DOHH2 (cell line): ENCODE measurements around the gene AHI1.
"Not testable (repeated sequence)": the region's sequence is repeated elsewhere in the genome, so short reads cannot be mapped to it uniquely, and the experiment has no call there.

Experiments
- H3F3A ChIP-seq: fragments of 200-600 bp; sonication (generic), shearing (Covaris generic); 2 replicates; pipeline ENCODE4 v1.6.0; 2016; ENCODE audit warnings: antibody characterized with exemption, mild to moderate bottlenecking; ENCODE audit not compliant: control insufficient read depth, insufficient read depth
- H3K27ac ChIP-seq: fragments of 200-600 bp; sonication (generic); 2 replicates; pipeline ENCODE4 v1.5.1; 2014; ENCODE audit warnings: low read depth, mild to moderate bottlenecking, low read length, moderate library complexity
- H3K27me3 ChIP-seq: fragments of 200-600 bp; sonication (generic); 2 replicates; pipeline ENCODE4 v1.6.1; 2014; ENCODE audit warnings: mild to moderate bottlenecking, low read length, mixed read lengths; ENCODE audit not compliant: control insufficient read depth
- H3K36me3 ChIP-seq: fragments of 200-600 bp; sonication (generic); 2 replicates; pipeline ENCODE4 v1.6.1; 2014; ENCODE audit warnings: mild to moderate bottlenecking, low read length, moderate library complexity, mixed read lengths; ENCODE audit not compliant: control insufficient read depth
- H3K4me1 ChIP-seq: fragments of 200-600 bp; sonication (generic); 2 replicates; pipeline ENCODE4 v1.6.1; 2014; ENCODE audit warnings: mild to moderate bottlenecking, low read length, mixed read lengths; ENCODE audit not compliant: control insufficient read depth
- H3K4me2 ChIP-seq: fragments of 200-600 bp; sonication (generic); 2 replicates; pipeline ENCODE4 v1.6.0; 2014; ENCODE audit warnings: mild to moderate bottlenecking, low read length, moderate library complexity
- H3K4me3 ChIP-seq: fragments of 200-600 bp; sonication (generic); 2 replicates; pipeline ENCODE4 v1.5.1; 2014; ENCODE audit warnings: mild to moderate bottlenecking, low read length, mixed read lengths
- H3K79me2 ChIP-seq: fragments of 200-600 bp; sonication (generic); 2 replicates; pipeline ENCODE4 v1.6.1; 2014; ENCODE audit warnings: mild to moderate bottlenecking, low read length, mixed read lengths; ENCODE audit not compliant: control insufficient read depth
- H3K9me2 ChIP-seq: fragments of 200-600 bp; sonication (generic); replicated peaks from 2 replicates; pipeline ENCODE4 v1.6.1; 2014; ENCODE audit warnings: mild to moderate bottlenecking, low read length, mixed read lengths; ENCODE audit not compliant: control insufficient read depth
- H3K9me3 ChIP-seq: fragments of 200-600 bp; sonication (generic); 2 replicates; pipeline ENCODE4 v1.6.1; 2014; ENCODE audit warnings: antibody characterized with exemption, low read length, mixed read lengths; ENCODE audit not compliant: control insufficient read depth, insufficient read depth
- H4K20me1 ChIP-seq: fragments of 200-600 bp; sonication (generic); 2 replicates; pipeline ENCODE4 v1.6.0; 2014; ENCODE audit warnings: low read depth, mild to moderate bottlenecking, antibody characterized with exemption, low read length, moderate library complexity; ENCODE audit not compliant: control insufficient read depth, insufficient read depth
- CTCF ChIP-seq: fragments of 200-600 bp; sonication (generic); IDR thresholded peaks from one replicate; pipeline ENCODE4 v1.5.1; 2014; ENCODE audit warnings: antibody characterized with exemption, mild to moderate bottlenecking, low read depth, low read length; ENCODE audit not compliant: poor library complexity, severe bottlenecking
- EZH2phosphoT487 ChIP-seq: fragments of 200-600 bp; sonication (generic); IDR thresholded peaks from 2 replicates; pipeline ENCODE4 v1.6.1; 2017; ENCODE audit warnings: borderline replicate concordance, mild to moderate bottlenecking, antibody characterized with exemption, low read length, moderate library complexity, mixed read lengths

AHI1 gene

GRCh38 chr6:135250234-135250633 is 247.3 kb downstream of the AHI1 start:
- no peak overlapping the region for H3K27ac ChIP-seq
- no peak overlapping the region for H3K4me3 ChIP-seq
- no peaks in the 10 kb centered on the region for H3K9me3 ChIP-seq

GRCh38 chr6:135246412-135247012 is 251.0 kb downstream of the AHI1 start:
- H3K9me2 ChIP-seq, H3K79me2 ChIP-seq, H3K27ac ChIP-seq, H3K4me3 ChIP-seq, H3K9me3 ChIP-seq, H3K4me2 ChIP-seq, H3F3A ChIP-seq, H3K4me1 ChIP-seq, H4K20me1 ChIP-seq, H3K27me3 ChIP-seq, H3K36me3 ChIP-seq: not testable (repeated sequence)

More at GRCh38 chr6:135250234-135250633, 247.3 kb downstream of the AHI1 start:
- Histone ChIP-seq H4K20me1 (no peaks in the 10 kb centered on the region), H3K9me2 (no peaks in the 10 kb centered on the region), H3K27me3 (no peaks in the 10 kb centered on the region), H3K36me3 (no peaks in the 10 kb centered on the region), H3K79me2 (no peaks in the 10 kb centered on the region), H3K4me2 (no peak overlapping the region), H3F3A (no peaks in the 10 kb centered on the region), H3K4me1 (peaks cover 4% of the 10 kb centered on the region; the same call in 1 of the 2 replicates)
- no peak for TF ChIP-seq CTCF
- no peak for TF ChIP-seq EZH2phosphoT487

GRCh38 chr6:135244805-135245204 is 252.7 kb downstream of the AHI1 start:
- Histone ChIP-seq H3K27me3 (no peaks in the 10 kb centered on the region), H4K20me1 (no peaks in the 10 kb centered on the region), H3K4me3 (no peak overlapping the region), H3K9me3 (no peaks in the 10 kb centered on the region), H3K9me2 (no peaks in the 10 kb centered on the region), H3K36me3 (no peaks in the 10 kb centered on the region), H3K4me1 (peaks cover 4% of the 10 kb centered on the region; the same call in 1 of the 2 replicates), H3K4me2 (no peak overlapping the region), H3K27ac (no peak overlapping the region), H3F3A (no peaks in the 10 kb centered on the region), H3K79me2 (no peaks in the 10 kb centered on the region)
- no peak for TF ChIP-seq CTCF
- TF ChIP-seq EZH2phosphoT487, result no peak

- Histone ChIP-seq H3K27ac (no peak overlapping the region), H3K4me2 (no peak overlapping the region), H3K27me3 (no peaks in the 10 kb centered on the region), H3K4me3 (no peak overlapping the region), H3K4me1 (no peaks in the 10 kb centered on the region), H3K79me2 (no peaks in the 10 kb centered on the region), H3K36me3 (no peaks in the 10 kb centered on the region), H3F3A (no peaks in the 10 kb centered on the region), H4K20me1 (no peaks in the 10 kb centered on the region), H3K9me2 (no peaks in the 10 kb centered on the region), H3K9me3 (no peaks in the 10 kb centered on the region)
- TF ChIP-seq EZH2phosphoT487, result no peak
- no peak for TF ChIP-seq CTCF
Measured at GRCh38 chr6:135243871-135244796, 253.4 kb downstream of the AHI1 start.
